ENCODE measurements around the gene TMEM132A.
A peak's percentile ranks its signal among the peaks of the same experiment; 100 is the strongest.

The TMEM132A gene

DNA sequence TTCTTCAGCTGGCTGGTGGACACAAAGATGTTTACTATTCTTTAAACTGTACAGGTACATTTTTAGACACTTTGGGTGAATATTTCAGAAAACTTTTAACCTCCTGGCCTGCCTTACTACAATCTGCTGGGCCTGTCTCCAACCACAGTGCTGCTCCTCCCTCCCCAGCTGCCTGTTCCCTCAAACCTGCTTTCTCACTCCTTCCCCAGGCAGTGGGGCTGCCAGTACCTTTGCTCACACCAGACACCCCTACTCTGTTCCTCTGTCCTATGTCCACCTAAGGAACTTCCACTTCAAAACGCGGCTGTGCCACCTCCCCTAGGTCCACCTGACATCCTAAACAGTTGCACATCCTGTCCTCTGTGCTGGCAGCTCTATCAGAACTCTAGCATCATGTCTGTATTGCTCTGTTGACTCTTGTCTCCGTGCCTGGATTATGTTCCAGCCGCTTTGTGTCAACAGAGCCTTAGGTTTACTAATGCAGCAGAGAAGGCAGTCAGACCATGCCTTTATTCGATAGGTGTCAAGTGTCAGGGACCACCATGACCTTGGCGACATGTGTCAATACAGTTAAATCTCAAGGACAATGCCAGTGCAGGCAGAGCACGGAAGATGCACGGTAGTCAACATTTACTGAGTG, 43.5 kb upstream of the TMEM132A start:
- ATAC-seq (ENCODE audit: insufficient read depth, low read depth) (peak; percentile 33; the same call in 1 of the 3 replicates), DNase-seq (no peak)
- no peaks in the 10 kb centered on the region for H4K20me1 ChIP-seq (ENCODE audit: insufficient read depth, low read length)
- no peaks in the 10 kb centered on the region for H3K4me1 ChIP-seq (ENCODE audit: insufficient read depth, low read length)
- H3K79me2 ChIP-seq (ENCODE audit: insufficient read depth, low read length): no peaks in the 10 kb centered on the region
- no peak overlapping the region for H3K4me3 ChIP-seq (ENCODE audit: low read depth in 1 of 2, low read length in 2 of 2)
- no peaks in the 10 kb centered on the region for H3K27me3 ChIP-seq (ENCODE audit: insufficient read depth, low read length, poor library complexity)
- H3K27ac ChIP-seq (ENCODE audit: low read length): no peak overlapping the region; the same call in 1 of the 2 replicates
- peaks cover 10% of the 10 kb centered on the region for H3K36me3 ChIP-seq (ENCODE audit: insufficient read depth, low read length)
- no peak overlapping the region for H3K9ac ChIP-seq (ENCODE audit: low read depth, low read length)
- no peaks in the 10 kb centered on the region for H3K9me3 ChIP-seq (ENCODE audit: insufficient read depth, low read length, severe bottlenecking)
- H2AFZ ChIP-seq (ENCODE audit: low read depth, low read length): no peak overlapping the region
- TF ChIP-seq EZH2 (IDR thresholded peaks at IDR 0.05; ENCODE audit: borderline replicate concordance, low read depth, low read length, severe bottlenecking) (no peak), CTCF (IDR thresholded peaks at IDR 0.05; ENCODE audit: borderline replicate concordance, extremely low read depth, low read length, poor library complexity, severe bottlenecking) (no peak)
- H3K4me2 ChIP-seq (ENCODE audit: insufficient read depth, low read length): no peak overlapping the region

- Histone ChIP-seq H4K20me1 (ENCODE audit: insufficient read depth, low read length) (peaks cover 8% of the 10 kb centered on the region; the same call in 1 of the 2 replicates), H3K9ac (ENCODE audit: low read depth, low read length) (no peak overlapping the region), H2AFZ (ENCODE audit: low read depth, low read length) (no peak overlapping the region), H3K79me2 (ENCODE audit: insufficient read depth, low read length) (no peaks in the 10 kb centered on the region), H3K4me1 (ENCODE audit: insufficient read depth, low read length) (no peaks in the 10 kb centered on the region), H3K4me2 (ENCODE audit: insufficient read depth, low read length) (no peak overlapping the region), H3K27me3 (ENCODE audit: insufficient read depth, low read length, poor library complexity) (no peaks in the 10 kb centered on the region), H3K27ac (ENCODE audit: low read length) (no peak overlapping the region), H3K9me3 (ENCODE audit: insufficient read depth, low read length, severe bottlenecking) (no peaks in the 10 kb centered on the region), H3K4me3 (ENCODE audit: low read depth in 1 of 2, low read length in 2 of 2) (no peak overlapping the region), H3K36me3 (ENCODE audit: insufficient read depth, low read length) (peaks cover 30% of the 10 kb centered on the region)
- TF ChIP-seq EZH2 (IDR thresholded peaks at IDR 0.05; ENCODE audit: borderline replicate concordance, low read depth, low read length, severe bottlenecking): no peak
- peak; percentile 79 for TF ChIP-seq CTCF (IDR thresholded peaks at IDR 0.05; ENCODE audit: borderline replicate concordance, extremely low read depth, low read length, poor library complexity, severe bottlenecking)
- peak; percentile 77 for DNase-seq
- ATAC-seq (ENCODE audit: insufficient read depth, low read depth): peak; percentile 98
Observed at GRCh38 chr11:60887556-60887955, 36.7 kb upstream of the TMEM132A start.

DNA sequence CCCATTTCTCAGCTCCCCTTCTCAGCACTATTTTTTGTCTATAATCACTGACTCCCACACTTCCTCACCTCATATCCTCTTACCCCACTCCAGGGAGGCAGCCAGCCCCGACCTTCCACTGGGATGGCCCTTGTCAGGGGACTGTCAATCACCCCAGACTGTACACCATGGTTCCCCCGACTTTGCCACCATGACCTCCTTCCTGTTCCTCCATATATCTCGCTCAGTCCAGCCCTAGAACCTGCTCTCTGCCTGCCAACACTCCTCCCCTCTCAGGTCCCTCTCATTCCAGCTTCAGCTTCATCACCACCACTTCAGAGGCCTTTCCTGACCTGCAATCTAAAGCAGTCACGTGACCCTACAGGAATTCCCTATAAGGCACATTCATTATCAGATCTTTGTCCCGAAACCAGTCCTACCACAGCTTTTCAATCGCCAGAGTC, 34.4 kb upstream of the TMEM132A start:
- Histone ChIP-seq H3K4me1 (ENCODE audit: insufficient read depth, low read length) (no peaks in the 10 kb centered on the region), H4K20me1 (ENCODE audit: insufficient read depth, low read length) (peaks cover 12% of the 10 kb centered on the region; the same call in 1 of the 2 replicates), H3K4me3 (ENCODE audit: low read depth in 1 of 2, low read length in 2 of 2) (no peak overlapping the region), H3K79me2 (ENCODE audit: insufficient read depth, low read length) (no peaks in the 10 kb centered on the region), H2AFZ (ENCODE audit: low read depth, low read length) (no peak overlapping the region), H3K9me3 (ENCODE audit: insufficient read depth, low read length, severe bottlenecking) (no peaks in the 10 kb centered on the region), H3K27ac (ENCODE audit: low read length) (no peak overlapping the region), H3K4me2 (ENCODE audit: insufficient read depth, low read length) (no peak overlapping the region), H3K36me3 (ENCODE audit: insufficient read depth, low read length) (peaks cover 48% of the 10 kb centered on the region), H3K27me3 (ENCODE audit: insufficient read depth, low read length, poor library complexity) (no peaks in the 10 kb centered on the region), H3K9ac (ENCODE audit: low read depth, low read length) (no peak overlapping the region)
- no peak for ATAC-seq (ENCODE audit: insufficient read depth, low read depth)
- DNase-seq: no peak
- TF ChIP-seq CTCF (IDR thresholded peaks at IDR 0.05; ENCODE audit: borderline replicate concordance, extremely low read depth, low read length, poor library complexity, severe bottlenecking): no peak
- no peak for TF ChIP-seq EZH2 (IDR thresholded peaks at IDR 0.05; ENCODE audit: borderline replicate concordance, low read depth, low read length, severe bottlenecking)

Data from DND-41 (cell line).